Sigmoid colon (tissue), 4 donors: ENCODE measurements around the gene SIRT3.

ENCODE experiments used
- EP300 ChIP-seq, 4 donors: sonication (generic); formaldehyde crosslinking; IDR thresholded peaks; one replicate each; pipeline ENCODE4 v1.6.1; 2017; ENCODE audit warnings: antibody characterized with exemption in 4 of 4
- POLR2A ChIP-seq, 2 donors: fragments of 450-650 bp; IDR thresholded peaks; one replicate each; pipeline ENCODE4 v1.6.1; 2016; ENCODE audit warnings: antibody characterized with exemption in 2 of 2, mild to moderate bottlenecking in 2 of 2, moderate library complexity in 2 of 2
- POLR2AphosphoS5 ChIP-seq, 4 donors: sonication (generic); formaldehyde crosslinking; IDR thresholded peaks; one replicate each; pipeline ENCODE4 v1.6.1; 2017; ENCODE audit warnings: antibody characterized with exemption in 4 of 4
- TF ChIP-seq, protein P1 (sequence below), 4 experiments: fragments of 450-650 bp in 3 of 4; fragments of 200-600 bp in 1 of 4; IDR thresholded peaks; one replicate each; pipeline ENCODE4 v1.5.1; 2016 to 2019; ENCODE audit warnings: antibody characterized with exemption in 4 of 4, mild to moderate bottlenecking in 3 of 4, moderate library complexity in 2 of 4

GRCh38 chr11:256952-257737, 21.0 kb upstream of the SIRT3 start:
- TF ChIP-seq, protein P1, sequence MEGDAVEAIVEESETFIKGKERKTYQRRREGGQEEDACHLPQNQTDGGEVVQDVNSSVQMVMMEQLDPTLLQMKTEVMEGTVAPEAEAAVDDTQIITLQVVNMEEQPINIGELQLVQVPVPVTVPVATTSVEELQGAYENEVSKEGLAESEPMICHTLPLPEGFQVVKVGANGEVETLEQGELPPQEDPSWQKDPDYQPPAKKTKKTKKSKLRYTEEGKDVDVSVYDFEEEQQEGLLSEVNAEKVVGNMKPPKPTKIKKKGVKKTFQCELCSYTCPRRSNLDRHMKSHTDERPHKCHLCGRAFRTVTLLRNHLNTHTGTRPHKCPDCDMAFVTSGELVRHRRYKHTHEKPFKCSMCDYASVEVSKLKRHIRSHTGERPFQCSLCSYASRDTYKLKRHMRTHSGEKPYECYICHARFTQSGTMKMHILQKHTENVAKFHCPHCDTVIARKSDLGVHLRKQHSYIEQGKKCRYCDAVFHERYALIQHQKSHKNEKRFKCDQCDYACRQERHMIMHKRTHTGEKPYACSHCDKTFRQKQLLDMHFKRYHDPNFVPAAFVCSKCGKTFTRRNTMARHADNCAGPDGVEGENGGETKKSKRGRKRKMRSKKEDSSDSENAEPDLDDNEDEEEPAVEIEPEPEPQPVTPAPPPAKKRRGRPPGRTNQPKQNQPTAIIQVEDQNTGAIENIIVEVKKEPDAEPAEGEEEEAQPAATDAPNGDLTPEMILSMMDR (IDR thresholded peaks at IDR 0.05) = no peak
- no peak for TF ChIP-seq POLR2A (IDR thresholded peaks at IDR 0.05)
- TF ChIP-seq EP300 (IDR thresholded peaks at IDR 0.05) = no peak
- TF ChIP-seq POLR2AphosphoS5 (IDR thresholded peaks at IDR 0.05) = no peak
